ENCODE measurements around the gene HERC4.

HERC4 gene

GRCh38 chr10:67955614-67956013 lies 119.5 kb downstream of the HERC4 start:
- no peaks in the 10 kb centered on the region for H3K36me3 ChIP-seq
- TF ChIP-seq CTCF (IDR thresholded peaks at IDR 0.05; ENCODE audit: low read depth, low read length): no peak
- no peaks in the 10 kb centered on the region for H3K4me1 ChIP-seq
- DNase-seq: no peak
- no peaks in the 10 kb centered on the region for H3K27me3 ChIP-seq
- H3K4me3 ChIP-seq (ENCODE audit: low read depth, low read length): no peak overlapping the region
- H3K9me3 ChIP-seq: no peaks in the 10 kb centered on the region

- H3K4me1 ChIP-seq: no peaks in the 10 kb centered on the region
These were observed 131.2 kb downstream of the HERC4 start for GRCh38 chr10:67943917-67944316.

GRCh38 chr10:67936416-67936815 lies 138.7 kb downstream of the HERC4 start:
- Histone ChIP-seq H3K9me3 (no peaks in the 10 kb centered on the region), H3K4me3 (ENCODE audit: low read depth, low read length) (no peak overlapping the region), H3K36me3 (peaks cover 7% of the 10 kb centered on the region; the same call in 1 of the 2 replicates), H3K27me3 (no peaks in the 10 kb centered on the region), H3K4me1 (no peaks in the 10 kb centered on the region)
- DNase-seq: no peak
- TF ChIP-seq CTCF (IDR thresholded peaks at IDR 0.05; ENCODE audit: low read depth, low read length): no peak

More at GRCh38 chr10:67943917-67944316, 131.2 kb downstream of the HERC4 start:
- no peak for TF ChIP-seq CTCF (IDR thresholded peaks at IDR 0.05; ENCODE audit: low read depth, low read length)
- Histone ChIP-seq H3K4me3 (ENCODE audit: low read depth, low read length) (no peak overlapping the region), H3K27me3 (no peaks in the 10 kb centered on the region; the same call in 1 of the 2 replicates), H3K36me3 (peaks cover 13% of the 10 kb centered on the region), H3K9me3 (no peaks in the 10 kb centered on the region; the same call in 1 of the 2 replicates)
- no peak for DNase-seq

GRCh38 chr10:67935223-67935622 lies 139.9 kb downstream of the HERC4 start:
- H3K9me3 ChIP-seq: no peaks in the 10 kb centered on the region
- no peak for TF ChIP-seq CTCF (IDR thresholded peaks at IDR 0.05; ENCODE audit: low read depth, low read length)
- H3K36me3 ChIP-seq: peaks cover 12% of the 10 kb centered on the region; the same call in 1 of the 2 replicates
- H3K27me3 ChIP-seq: no peaks in the 10 kb centered on the region
- no peak overlapping the region for H3K4me3 ChIP-seq (ENCODE audit: low read depth, low read length)
- no peak for DNase-seq
- no peaks in the 10 kb centered on the region for H3K4me1 ChIP-seq

- Histone ChIP-seq H3K9me3 (no peaks in the 10 kb centered on the region), H3K4me3 (ENCODE audit: low read depth, low read length) (no peak overlapping the region), H3K27me3 (no peaks in the 10 kb centered on the region), H3K4me1 (no peaks in the 10 kb centered on the region), H3K36me3 (peaks cover 14% of the 10 kb centered on the region; the same call in 1 of the 2 replicates)
- DNase-seq: no peak
- TF ChIP-seq CTCF (IDR thresholded peaks at IDR 0.05; ENCODE audit: low read depth, low read length): no peak
These were observed 140.7 kb downstream of the HERC4 start for GRCh38 chr10:67934336-67934735.

GRCh38 chr10:67933199-67933598 lies 141.9 kb downstream of the HERC4 start:
- Histone ChIP-seq H3K4me1 (no peaks in the 10 kb centered on the region), H3K9me3 (no peaks in the 10 kb centered on the region), H3K27me3 (no peaks in the 10 kb centered on the region), H3K4me3 (ENCODE audit: low read depth, low read length) (no peak overlapping the region), H3K36me3 (peaks cover 7% of the 10 kb centered on the region; the same call in 1 of the 2 replicates)
- no peak for TF ChIP-seq CTCF (IDR thresholded peaks at IDR 0.05; ENCODE audit: low read depth, low read length)
- DNase-seq: no peak

Data from BE2C (cell line).